ENCODE measurements around the gene CCNG2.

Gene CCNG2

DNA sequence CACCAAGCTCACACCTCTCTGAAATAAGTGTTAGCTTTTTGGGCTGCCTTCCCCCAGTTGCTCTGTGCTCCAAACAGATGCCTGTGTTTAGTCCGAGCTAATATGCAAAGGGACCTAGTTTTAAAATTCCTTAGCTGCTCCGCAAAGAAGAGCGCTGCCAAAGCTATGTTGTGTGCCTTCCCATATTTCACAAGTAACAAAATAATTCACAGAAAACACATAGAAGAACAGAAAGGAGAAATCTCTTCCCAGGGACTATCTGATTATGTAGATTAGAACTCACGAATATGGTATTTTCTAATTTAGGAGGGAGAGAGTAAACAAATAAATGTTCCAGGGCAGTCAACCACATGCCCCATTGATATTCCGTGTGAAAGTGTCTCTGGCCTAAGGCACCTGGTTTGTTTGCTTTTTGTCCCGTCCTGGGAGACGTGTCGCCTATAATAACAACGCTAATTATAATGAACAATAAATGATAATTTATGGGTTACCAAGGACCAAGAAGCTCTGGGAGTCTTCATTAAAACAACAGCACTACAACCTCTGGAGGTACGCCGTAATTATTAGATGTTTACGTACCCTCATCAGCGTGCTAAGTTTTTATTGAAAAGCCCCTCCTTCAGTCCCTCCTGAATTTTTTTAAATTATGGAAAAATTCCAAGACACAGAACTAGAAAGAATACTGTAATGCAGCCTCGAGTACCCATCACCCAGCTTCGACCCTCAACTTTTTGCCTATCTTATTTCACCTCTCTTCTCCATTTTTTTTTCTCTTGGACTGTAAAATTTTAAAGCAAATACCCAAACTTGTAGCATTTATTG lies 1.2 kb upstream of the CCNG2 start:
- peak overlapping the region; percentile 64 for H4K91ac ChIP-seq (ENCODE audit: low read depth, low read length)
- DNase-seq = peak in 1 of 2 donors; percentile 30
- H2AFZ ChIP-seq (ENCODE audit: insufficient read depth, low read length, poor library complexity) = no peak overlapping the region
- H3K4me1 ChIP-seq (ENCODE audit: control insufficient read depth in 1 of 2, insufficient read depth in 2 of 2, low read length in 2 of 2) = peaks cover 5 to 7% of the 10 kb centered on the region in 2 experiments
- H3K14ac ChIP-seq (ENCODE audit: low read length) = no peak overlapping the region
- H4K12ac ChIP-seq (ENCODE audit: low read depth, low read length) = peak overlapping the region; percentile 9
- H3K9ac ChIP-seq (ENCODE audit: low read length) = no peak overlapping the region
- H3K4me2 ChIP-seq (ENCODE audit: low read length) = peak overlapping the region; percentile 34
- H3K79me1 ChIP-seq (ENCODE audit: low read length) = peaks cover 32% of the 10 kb centered on the region
- peak overlapping the region; percentile 31 for H4K8ac ChIP-seq (ENCODE audit: low read depth, low read length)
- peaks cover 16% of the 10 kb centered on the region for H3K79me2 ChIP-seq (ENCODE audit: control insufficient read depth, insufficient read depth, low read length, poor library complexity)
- peak overlapping the region; percentile 56 for H3K4ac ChIP-seq (ENCODE audit: low read depth, low read length)
- no peaks in the 10 kb centered on the region for H3K27me3 ChIP-seq (ENCODE audit: insufficient read depth, low read length)
- H3K4me3 ChIP-seq (ENCODE audit: low read depth, low read length) = no peak overlapping the region
- H3K23ac ChIP-seq (ENCODE audit: low read length) = no peak overlapping the region
- H3K18ac ChIP-seq (ENCODE audit: low read length) = no peak overlapping the region
- no peak overlapping the region for H2AK5ac ChIP-seq (ENCODE audit: low read length)
- no CpG with 5 or more reads among the region's 15 CpGs for WGBS (ENCODE audit: extremely low coverage, insufficient coverage, insufficient read length)
- peaks cover 5 to 10% of the 10 kb centered on the region in 2 experiments for H3K36me3 ChIP-seq (ENCODE audit: control insufficient read depth in 1 of 2, insufficient read depth in 2 of 2, low read length in 2 of 2)
- H3K9me3 ChIP-seq (ENCODE audit: insufficient read depth, low read depth, low read length) = no peaks in the 10 kb centered on the region
- H2BK120ac ChIP-seq (ENCODE audit: insufficient read depth, low read length, poor library complexity) = peak overlapping the region; percentile 71
- peak overlapping the region; percentile 92 for H2BK5ac ChIP-seq (ENCODE audit: low read depth, low read length, poor library complexity)
- no peak overlapping the region for H2BK12ac ChIP-seq (ENCODE audit: low read length)
- peak overlapping the region; percentile 88 for H3K27ac ChIP-seq (ENCODE audit: low read depth, low read length)

DNA sequence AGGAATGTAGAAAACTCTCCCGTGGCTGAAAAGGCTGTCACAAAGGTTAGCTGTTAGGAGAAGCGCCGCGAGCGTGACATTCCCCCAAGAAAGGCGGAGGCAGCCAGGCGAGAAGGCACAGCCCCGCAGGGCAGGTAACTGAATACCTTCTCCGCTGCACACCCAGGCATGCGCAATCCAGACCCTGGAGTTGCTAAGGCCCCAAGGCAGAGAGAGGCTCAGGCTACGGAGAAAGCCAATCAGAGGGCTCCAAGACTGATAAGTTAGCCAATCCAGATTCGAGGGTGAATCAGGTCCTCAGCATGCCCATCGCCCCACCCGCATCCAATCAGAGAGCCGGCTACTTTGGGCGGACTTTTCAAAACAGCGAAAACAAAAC lies 485 bp upstream of the CCNG2 start:
- Histone ChIP-seq H3K79me2 (ENCODE audit: control insufficient read depth, insufficient read depth, low read length, poor library complexity) (peaks cover 16% of the 10 kb centered on the region), H2AFZ (ENCODE audit: insufficient read depth, low read length, poor library complexity) (no peak overlapping the region), H3K79me1 (ENCODE audit: low read length) (peaks cover 29% of the 10 kb centered on the region), H3K36me3 (ENCODE audit: control insufficient read depth in 1 of 2, insufficient read depth in 2 of 2, low read length in 2 of 2) (peaks cover 8 to 12% of the 10 kb centered on the region in 2 experiments), H2BK5ac (ENCODE audit: low read depth, low read length, poor library complexity) (peak overlapping the region; percentile 100), H3K9ac (ENCODE audit: low read length) (no peak overlapping the region), H3K4me1 (ENCODE audit: control insufficient read depth in 1 of 2, insufficient read depth in 2 of 2, low read length in 2 of 2) (peaks cover 5 to 7% of the 10 kb centered on the region in 2 experiments), H3K27me3 (ENCODE audit: insufficient read depth, low read length) (no peaks in the 10 kb centered on the region), H2AK5ac (ENCODE audit: low read length) (no peak overlapping the region), H3K23ac (ENCODE audit: low read length) (no peak overlapping the region), H3K14ac (ENCODE audit: low read length) (no peak overlapping the region), H2BK12ac (ENCODE audit: low read length) (no peak overlapping the region), H3K4ac (ENCODE audit: low read depth, low read length) (no peak overlapping the region), H3K4me2 (ENCODE audit: low read length) (peak overlapping the region; percentile 63), H2BK120ac (ENCODE audit: insufficient read depth, low read length, poor library complexity) (no peak overlapping the region), H4K91ac (ENCODE audit: low read depth, low read length) (peak overlapping the region; percentile 100), H3K4me3 (ENCODE audit: low read depth, low read length) (no peak overlapping the region), H4K12ac (ENCODE audit: low read depth, low read length) (no peak overlapping the region), H3K9me3 (ENCODE audit: insufficient read depth, low read depth, low read length) (no peaks in the 10 kb centered on the region), H3K18ac (ENCODE audit: low read length) (no peak overlapping the region), H4K8ac (ENCODE audit: low read depth, low read length) (peak overlapping the region; percentile 100), H3K27ac (ENCODE audit: low read depth, low read length) (peak overlapping the region; percentile 100)
- DNase-seq = peak; percentile 100
- no CpG with 5 or more reads among the region's 17 CpGs for WGBS (ENCODE audit: extremely low coverage, insufficient coverage, insufficient read length)

DNA sequence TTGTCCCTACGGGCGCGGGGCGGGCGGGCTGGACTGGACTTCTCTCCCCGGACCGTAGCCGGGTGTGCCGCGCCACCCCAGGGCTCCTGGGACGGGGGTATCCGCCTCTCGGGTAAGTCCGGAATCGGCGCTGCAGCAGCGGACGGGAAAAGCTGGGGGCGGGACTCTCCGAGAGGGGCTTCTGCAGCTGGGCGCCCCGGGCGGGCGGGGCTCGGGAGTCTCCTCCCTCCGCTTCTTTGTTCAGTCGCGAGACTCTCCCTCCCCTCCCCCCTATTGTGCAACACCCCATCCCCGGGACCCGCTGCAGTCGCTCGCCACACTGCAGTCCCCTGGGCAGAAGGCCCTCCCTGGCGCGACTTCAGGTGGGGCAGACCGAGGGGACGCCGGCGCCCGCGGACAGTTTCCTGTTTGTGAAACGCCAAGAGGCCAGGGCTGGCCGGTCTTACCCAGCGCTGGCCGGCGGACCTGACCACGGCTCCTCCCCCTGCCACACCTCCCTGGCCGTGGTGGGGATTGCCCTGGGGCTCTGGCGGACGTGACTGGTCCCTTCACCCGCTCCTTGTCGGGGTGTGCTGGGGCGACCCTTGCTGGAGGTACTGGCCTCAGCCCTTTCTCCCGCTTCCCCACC lies 966 bp downstream of the CCNG2 start:
- H3K9ac ChIP-seq (ENCODE audit: low read length) = peak overlapping the region; percentile 100
- peak overlapping the region; percentile 63 for H3K4me2 ChIP-seq (ENCODE audit: low read length)
- peaks cover 12 to 23% of the 10 kb centered on the region in 2 experiments for H3K36me3 ChIP-seq (ENCODE audit: control insufficient read depth in 1 of 2, insufficient read depth in 2 of 2, low read length in 2 of 2)
- peak overlapping the region; percentile 77 for H2AFZ ChIP-seq (ENCODE audit: insufficient read depth, low read length, poor library complexity)
- peak overlapping the region; percentile 100 for H3K14ac ChIP-seq (ENCODE audit: low read length)
- peak overlapping the region; percentile 95 for H4K12ac ChIP-seq (ENCODE audit: low read depth, low read length)
- peak overlapping the region; percentile 92 for H3K18ac ChIP-seq (ENCODE audit: low read length)
- H2BK5ac ChIP-seq (ENCODE audit: low read depth, low read length, poor library complexity) = peak overlapping the region; percentile 99
- H3K27ac ChIP-seq (ENCODE audit: low read depth, low read length) = peak overlapping the region; percentile 100
- peak overlapping the region; percentile 98 for H3K4me3 ChIP-seq (ENCODE audit: low read depth, low read length)
- H2BK12ac ChIP-seq (ENCODE audit: low read length) = peak overlapping the region; percentile 76
- H4K8ac ChIP-seq (ENCODE audit: low read depth, low read length) = peak overlapping the region; percentile 91
- WGBS (ENCODE audit: extremely low coverage, insufficient coverage, insufficient read length) = no CpG with 5 or more reads among the region's 53 CpGs
- peaks cover 29% of the 10 kb centered on the region for H3K79me1 ChIP-seq (ENCODE audit: low read length)
- peak overlapping the region; percentile 100 for H4K91ac ChIP-seq (ENCODE audit: low read depth, low read length)
- peak overlapping the region; percentile 99 for H2BK120ac ChIP-seq (ENCODE audit: insufficient read depth, low read length, poor library complexity)
- H3K27me3 ChIP-seq (ENCODE audit: insufficient read depth, low read length) = no peaks in the 10 kb centered on the region
- H3K79me2 ChIP-seq (ENCODE audit: control insufficient read depth, insufficient read depth, low read length, poor library complexity) = peaks cover 16% of the 10 kb centered on the region
- no peaks in the 10 kb centered on the region for H3K9me3 ChIP-seq (ENCODE audit: insufficient read depth, low read depth, low read length)
- H3K4ac ChIP-seq (ENCODE audit: low read depth, low read length) = peak overlapping the region; percentile 99
- H3K4me1 ChIP-seq (ENCODE audit: control insufficient read depth in 1 of 2, insufficient read depth in 2 of 2, low read length in 2 of 2) = peaks cover 4 to 7% of the 10 kb centered on the region in 2 experiments
- no peak overlapping the region for H3K23ac ChIP-seq (ENCODE audit: low read length)
- peak overlapping the region; percentile 52 for H2AK5ac ChIP-seq (ENCODE audit: low read length)
- peak; percentile 91 for DNase-seq

DNA sequence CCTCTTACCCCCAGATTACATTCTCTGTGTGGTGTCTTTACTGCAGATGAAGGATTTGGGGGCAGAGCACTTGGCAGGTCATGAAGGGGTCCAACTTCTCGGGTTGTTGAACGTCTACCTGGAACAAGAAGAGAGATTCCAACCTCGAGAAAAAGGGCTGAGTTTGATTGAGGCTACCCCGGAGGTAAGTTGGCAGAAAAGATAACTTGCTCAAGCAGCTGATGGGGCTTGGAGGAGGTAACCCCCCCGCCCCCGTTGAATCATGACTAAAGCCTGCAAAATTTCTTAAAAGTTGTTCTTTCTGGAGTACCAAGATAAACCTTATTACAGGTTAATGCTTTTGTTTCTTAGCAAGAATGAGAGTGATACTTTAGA lies 1.5 kb downstream of the CCNG2 start:
- peaks cover 16% of the 10 kb centered on the region for H3K79me2 ChIP-seq (ENCODE audit: control insufficient read depth, insufficient read depth, low read length, poor library complexity)
- peak overlapping the region; percentile 85 for H2BK5ac ChIP-seq (ENCODE audit: low read depth, low read length, poor library complexity)
- peak overlapping the region; percentile 77 for H2AFZ ChIP-seq (ENCODE audit: insufficient read depth, low read length, poor library complexity)
- H3K4me2 ChIP-seq (ENCODE audit: low read length) = peak overlapping the region; percentile 63
- no CpG with 5 or more reads among the region's 6 CpGs for WGBS (ENCODE audit: extremely low coverage, insufficient coverage, insufficient read length)
- H4K8ac ChIP-seq (ENCODE audit: low read depth, low read length) = peak overlapping the region; percentile 63
- H3K4ac ChIP-seq (ENCODE audit: low read depth, low read length) = peak overlapping the region; percentile 97
- DNase-seq = peak in 1 of 2 donors; percentile 32
- H3K14ac ChIP-seq (ENCODE audit: low read length) = peak overlapping the region; percentile 63
- no peak overlapping the region for H3K23ac ChIP-seq (ENCODE audit: low read length)
- H3K9ac ChIP-seq (ENCODE audit: low read length) = peak overlapping the region; percentile 77
- no peaks in the 10 kb centered on the region for H3K9me3 ChIP-seq (ENCODE audit: insufficient read depth, low read depth, low read length)
- H3K4me3 ChIP-seq (ENCODE audit: low read depth, low read length) = peak overlapping the region; percentile 98
- H4K91ac ChIP-seq (ENCODE audit: low read depth, low read length) = peak overlapping the region; percentile 100
- H2BK12ac ChIP-seq (ENCODE audit: low read length) = peak overlapping the region; percentile 76
- peaks cover 0 to 5% of the 10 kb centered on the region in 2 experiments for H3K4me1 ChIP-seq (ENCODE audit: control insufficient read depth in 1 of 2, insufficient read depth in 2 of 2, low read length in 2 of 2)
- peak overlapping the region; percentile 72 for H3K18ac ChIP-seq (ENCODE audit: low read length)
- peak overlapping the region; percentile 100 for H3K27ac ChIP-seq (ENCODE audit: low read depth, low read length)
- peaks cover 26% of the 10 kb centered on the region for H3K79me1 ChIP-seq (ENCODE audit: low read length)
- H4K12ac ChIP-seq (ENCODE audit: low read depth, low read length) = no peak overlapping the region
- H2AK5ac ChIP-seq (ENCODE audit: low read length) = peak overlapping the region; percentile 52
- H2BK120ac ChIP-seq (ENCODE audit: insufficient read depth, low read length, poor library complexity) = peak overlapping the region; percentile 35
- peaks cover 12 to 26% of the 10 kb centered on the region in 2 experiments for H3K36me3 ChIP-seq (ENCODE audit: control insufficient read depth in 1 of 2, insufficient read depth in 2 of 2, low read length in 2 of 2)
- H3K27me3 ChIP-seq (ENCODE audit: insufficient read depth, low read length) = no peaks in the 10 kb centered on the region
